Inferior parietal cortex (tissue), 1 donor: Measurements from ENCODE around the gene SH3PXD2A.
"Not testable (repeated sequence)": the region's sequence is repeated elsewhere in the genome, so short reads cannot be mapped to it uniquely, and the experiment has no call there.

ENCODE experiments used
- DNase-seq: peaks from one replicate; pipeline ENCODE4 v3.0.0-alpha.2; 2016; ENCODE audit errors: extremely low spot score

SH3PXD2A gene

DNA sequence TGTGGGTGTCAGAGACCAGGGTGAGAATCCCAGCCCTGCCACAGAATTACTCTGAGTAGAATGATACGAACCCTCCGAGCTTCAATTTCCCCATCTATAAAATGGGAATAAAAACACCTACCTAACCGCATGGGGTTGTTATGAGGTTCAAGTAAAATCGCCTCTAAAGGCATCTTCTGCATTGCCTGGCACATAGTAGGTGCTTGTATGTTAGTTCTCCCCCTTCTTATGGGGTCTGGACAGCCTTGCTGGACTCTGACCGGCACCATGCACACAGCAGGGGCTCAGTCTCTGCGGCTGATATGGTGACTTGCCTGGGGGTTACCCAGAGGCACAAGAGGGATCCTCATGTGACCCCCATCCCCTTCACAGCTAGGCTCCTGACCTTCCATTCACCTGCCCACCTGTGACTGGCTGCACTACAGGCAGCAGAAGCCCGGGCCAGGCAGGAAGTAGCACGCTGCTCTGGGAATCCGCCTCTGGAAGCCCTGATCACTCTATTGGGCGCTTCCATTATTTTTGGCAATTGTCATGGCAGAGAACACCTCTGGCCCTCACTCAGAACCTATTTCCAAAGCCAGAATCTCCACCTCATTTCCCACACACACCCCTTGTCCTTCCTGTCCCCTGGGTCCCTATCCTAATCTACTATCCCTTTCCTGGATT, 6.0 kb downstream of the SH3PXD2A start:
- DNase-seq: no peak

DNA sequence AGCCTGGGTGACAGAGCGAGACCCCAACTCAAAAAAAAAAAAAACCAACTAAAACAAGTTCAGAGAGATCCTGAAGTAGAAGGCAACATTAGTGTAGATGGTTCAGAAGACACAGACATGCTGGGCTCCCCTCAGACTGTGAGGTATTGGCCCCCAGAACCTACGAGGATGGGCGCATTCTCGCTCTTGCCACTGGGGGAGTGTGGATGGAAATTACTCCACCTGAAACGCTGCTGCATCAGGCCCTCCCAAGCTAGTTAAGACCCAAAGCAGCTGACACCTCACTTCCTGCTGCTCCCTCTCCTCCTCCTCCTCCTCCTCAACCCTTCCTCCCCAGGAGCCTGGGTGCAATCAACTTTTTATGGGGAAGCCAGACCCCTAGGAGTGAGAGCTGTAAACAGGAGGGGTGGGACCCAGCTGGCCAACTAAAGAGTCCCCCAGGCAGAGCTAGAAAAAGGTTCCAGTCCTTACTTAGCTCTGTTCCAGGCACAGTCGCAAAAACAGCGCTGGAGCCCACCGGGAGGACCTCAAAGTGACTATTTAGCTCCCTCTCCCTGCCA, 7.4 kb downstream of the SH3PXD2A start:
- no peak for DNase-seq

- no peak for DNase-seq
Measured at GRCh38 chr10:103847346-103847745, 8.0 kb downstream of the SH3PXD2A start.

- no peak for DNase-seq
Measured at GRCh38 chr10:103845972-103846371, 9.4 kb downstream of the SH3PXD2A start.

DNA sequence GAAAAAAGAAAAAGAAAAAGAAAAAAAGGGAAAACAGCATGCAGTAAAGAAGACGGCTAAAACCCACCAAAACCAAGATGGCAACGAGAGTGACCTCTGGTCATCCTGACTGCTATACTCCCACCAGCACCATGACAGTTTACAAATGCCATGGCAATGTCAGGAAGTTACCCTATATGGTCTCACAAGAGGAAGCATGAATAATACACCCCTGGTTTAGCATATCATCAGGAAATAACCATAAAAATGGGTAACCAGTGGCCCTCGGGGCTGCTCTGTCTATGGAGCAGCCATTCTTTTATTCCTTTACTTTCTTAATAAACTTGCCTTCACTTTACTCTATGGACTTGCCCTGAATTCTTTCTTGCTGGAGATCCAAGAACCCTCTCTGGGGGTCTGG, 10.0 kb downstream of the SH3PXD2A start:
- DNase-seq: not testable (repeated sequence)

DNA sequence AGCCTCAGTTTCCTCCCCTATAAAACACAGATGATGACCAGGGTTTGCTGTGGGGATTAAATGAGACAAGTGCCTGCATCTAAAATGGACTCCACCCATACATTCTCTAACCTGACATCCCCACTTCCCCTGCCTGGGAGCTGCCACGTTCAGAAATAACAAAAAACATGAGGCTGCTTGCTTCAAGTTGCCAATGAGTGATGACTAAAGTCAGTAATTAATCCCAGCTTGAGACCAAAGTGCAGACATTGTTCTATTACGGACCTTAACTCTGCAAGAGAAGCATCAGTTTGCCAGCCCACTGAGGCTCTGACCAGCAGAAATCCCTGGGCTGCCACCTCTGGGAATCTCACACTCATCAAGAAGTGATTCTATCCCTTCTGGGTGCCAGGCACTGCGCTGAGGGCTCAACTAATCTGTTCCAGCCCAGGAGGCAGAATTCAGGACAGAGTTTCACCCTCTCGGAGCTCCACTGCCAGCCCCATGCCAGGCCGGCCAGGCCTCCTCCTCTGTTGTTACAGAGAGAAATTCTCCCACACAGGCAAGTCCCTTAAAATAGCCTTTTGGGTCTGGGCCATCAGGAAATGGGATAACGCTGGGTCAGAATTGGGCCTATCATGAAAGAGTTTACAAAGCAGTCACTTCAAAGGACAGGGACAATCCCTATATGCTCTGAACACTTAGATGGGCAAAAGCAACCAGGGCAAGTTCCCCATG, 11.4 kb downstream of the SH3PXD2A start:
- DNase-seq: no peak

- no peak for DNase-seq
Measured at GRCh38 chr10:103843045-103843444, 12.3 kb downstream of the SH3PXD2A start.

- no peak for DNase-seq
Measured at GRCh38 chr10:103842605-103843004, 12.8 kb downstream of the SH3PXD2A start.

- no peak for DNase-seq
Measured at GRCh38 chr10:103841519-103841918, 13.9 kb downstream of the SH3PXD2A start.

DNA sequence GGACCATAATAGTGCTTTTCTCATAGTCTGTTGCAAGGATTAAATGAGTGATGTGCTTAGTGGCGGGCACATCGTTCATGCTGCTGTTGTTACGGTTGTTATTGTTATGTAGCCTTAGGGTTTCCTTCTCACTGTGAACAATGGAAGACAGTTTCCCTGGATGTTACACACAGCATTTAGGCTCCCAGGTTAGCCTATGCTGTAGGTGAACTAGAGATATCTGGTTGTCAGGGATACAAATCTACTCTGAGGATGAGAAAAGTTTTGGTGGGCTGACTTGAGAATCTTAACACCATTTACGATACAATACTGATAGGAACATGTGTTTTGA, 14.7 kb downstream of the SH3PXD2A start:
- DNase-seq: no peak

DNA sequence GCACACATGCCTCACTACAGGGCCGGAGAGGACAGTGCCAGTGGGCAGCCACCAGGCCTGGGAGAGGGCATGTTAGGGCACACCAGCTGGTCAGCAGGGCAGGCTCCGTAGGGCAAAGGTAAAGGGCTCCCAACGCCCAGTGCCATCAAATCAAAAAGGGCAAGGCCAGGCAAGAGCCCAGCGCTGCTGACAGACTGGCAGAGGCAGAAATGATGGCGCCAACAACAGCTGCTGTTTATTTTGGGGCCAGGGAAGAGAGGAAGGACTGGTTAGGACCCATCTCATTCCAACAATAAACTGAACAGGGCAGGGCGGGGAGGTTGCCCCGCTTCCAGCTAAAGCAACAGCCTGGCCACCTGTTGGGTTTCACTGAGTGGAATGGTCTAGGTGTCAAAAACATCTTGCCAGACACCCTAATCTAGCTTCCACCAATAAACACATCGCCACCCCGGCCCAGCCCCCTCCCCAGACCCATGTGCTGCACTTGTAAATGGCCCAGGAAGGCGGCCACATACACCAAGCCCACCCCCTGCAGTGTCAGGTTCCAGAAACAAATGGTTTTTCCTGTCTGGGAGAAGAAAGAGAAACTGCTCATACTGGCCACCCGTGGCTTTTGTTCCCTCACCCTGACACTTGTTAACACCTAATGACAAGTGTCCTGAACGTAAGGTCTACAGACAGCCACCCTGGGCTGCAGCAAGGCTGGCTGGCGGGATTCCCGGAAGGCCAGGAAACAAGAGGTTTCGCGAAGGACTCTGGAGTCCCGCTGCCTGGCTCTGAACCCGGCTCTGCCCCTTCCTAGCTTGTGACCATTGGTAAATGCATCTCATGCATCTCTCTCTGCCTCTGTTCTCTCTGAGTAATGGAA, 15.3 kb downstream of the SH3PXD2A start:
- DNase-seq: no peak

DNA sequence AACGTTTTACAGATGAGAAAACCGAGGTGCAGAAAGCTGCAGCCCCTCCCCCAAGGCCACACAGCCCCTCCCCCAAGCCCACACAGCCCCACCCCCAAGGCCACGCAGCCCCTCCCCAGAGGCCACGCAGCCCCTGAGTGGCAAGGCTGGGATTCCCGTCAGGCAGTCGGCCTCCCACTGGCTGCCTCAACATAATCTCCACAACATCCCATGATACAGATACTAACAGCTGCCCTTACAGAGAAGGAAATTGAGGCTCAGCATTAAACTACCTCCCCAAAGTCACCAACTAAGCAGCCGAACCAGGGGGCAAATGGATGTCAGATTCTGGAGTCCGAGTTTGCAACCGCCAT, 15.9 kb downstream of the SH3PXD2A start:
- no peak for DNase-seq

GRCh38 chr10:103838862-103839518, 16.4 kb downstream of the SH3PXD2A start:
- DNase-seq: no peak

DNA sequence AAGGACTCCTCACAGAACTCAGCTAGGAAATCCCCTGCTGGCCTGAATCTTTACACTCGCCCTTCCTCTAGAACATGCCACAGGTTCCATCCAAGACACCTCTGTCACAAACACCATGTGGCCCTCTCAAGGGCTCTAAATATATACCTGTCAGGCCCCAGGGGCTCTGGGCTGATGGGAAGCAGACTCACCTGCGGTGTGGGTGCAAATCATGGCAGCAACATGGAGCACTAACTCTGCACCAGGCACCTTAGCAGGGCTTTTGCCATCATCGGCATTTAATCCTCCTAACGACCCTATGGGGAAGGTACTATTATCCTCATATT, 17.3 kb downstream of the SH3PXD2A start:
- DNase-seq: no peak

DNA sequence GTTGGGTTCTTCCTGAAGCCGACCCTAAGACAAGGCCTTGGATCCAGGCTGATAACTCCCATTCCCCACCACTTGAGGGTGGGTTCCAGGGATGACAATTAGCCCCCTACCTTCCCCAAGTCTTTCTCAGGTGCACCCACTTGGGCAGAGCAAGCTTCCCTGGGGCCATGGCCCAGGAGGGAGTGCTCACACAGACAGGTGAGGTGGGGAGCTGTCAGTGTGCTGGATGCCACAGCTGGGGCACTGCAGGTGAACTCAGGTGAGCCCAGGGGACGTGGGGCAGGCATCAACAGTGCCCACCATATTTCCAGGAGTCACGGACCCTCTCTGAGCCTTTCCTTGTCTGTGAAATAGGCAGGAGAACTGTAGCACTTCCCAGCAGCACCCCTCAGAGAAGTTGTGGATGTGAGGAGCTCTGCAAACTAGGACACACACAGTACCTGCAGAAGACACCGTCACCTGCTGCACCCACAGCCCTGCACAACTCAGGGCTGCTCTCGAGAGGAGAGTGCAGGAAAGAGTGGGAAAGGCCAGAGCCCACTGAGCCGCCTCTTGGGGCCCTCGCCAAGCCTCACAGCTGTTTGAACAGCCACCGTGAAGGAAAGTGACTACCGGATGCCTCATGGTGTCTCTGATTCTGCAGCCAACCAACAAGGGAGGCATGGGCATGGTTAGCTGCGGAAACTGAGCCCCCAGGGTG, 17.9 kb downstream of the SH3PXD2A start:
- no peak for DNase-seq

- no peak for DNase-seq
Measured at GRCh38 chr10:103836861-103837260, 18.5 kb downstream of the SH3PXD2A start.

DNA sequence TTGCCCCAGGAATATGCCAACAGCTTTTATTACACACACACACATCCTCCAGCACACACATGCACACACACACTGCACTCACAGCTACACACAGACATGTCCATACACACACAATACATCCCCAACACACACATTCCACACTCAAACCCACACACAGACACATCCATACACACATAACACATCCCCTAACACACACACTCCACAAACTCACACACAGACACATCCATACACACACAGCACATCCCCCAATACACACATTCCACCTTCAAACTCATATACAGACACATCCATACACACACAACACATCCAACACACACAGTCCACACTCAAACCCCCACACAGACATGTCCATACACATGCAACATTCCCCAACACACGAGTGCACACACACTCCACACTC, 19.1 kb downstream of the SH3PXD2A start:
- no peak for DNase-seq

- DNase-seq: no peak
Measured at GRCh38 chr10:103835096-103836050, 20.0 kb downstream of the SH3PXD2A start.

GRCh38 chr10:103834436-103835095, 20.8 kb downstream of the SH3PXD2A start:
- DNase-seq: no peak
